IMR-90 (cell line): ENCODE results near the gene MSH2. TPM values are rescaled to one million over a fixed set of nuclear protein-coding genes. Genes with fewer than 3 reads are reported as not detected.
A peak's percentile ranks its signal among the peaks of the same experiment; 100 is the strongest.

Source experiments
- ATAC-seq: fragments of 200-7000 bp; cut with Tn5 transposase; 2 replicates; pipeline ENCODE4 v1.9.1; 2020; ENCODE audit warnings: low read depth, mild to moderate bottlenecking, moderate library complexity
- BruUV-seq: library from RNA; stranded (reverse); fragments of 400-500 nt; replicated peaks from 2 replicates; lab custom pipeline; 2021; lab: Mats Ljungman, UMichigan
- CTCF ChIA-PET: fragments of 300-600 bp; formaldehyde crosslinking; extraction: SDS; loops from one replicate; lab custom pipeline; 2021; ENCODE audit warnings: antibody characterized with exemption; lab: Yijun Ruan, JAX
- POLR2A ChIA-PET: fragments of 300-600 bp; sonication (Branson Sonifier 250); formaldehyde crosslinking; loops from one replicate; lab custom pipeline; 2022; ENCODE audit warnings: antibody characterized with exemption; ENCODE audit not compliant: unreplicated experiment; lab: Charles Lee
- DNase-seq: peaks from one replicate; pipeline ENCODE4 v3.0.0; 2013
- H2AFZ ChIP-seq: replicated peaks from 2 replicates; pipeline ENCODE3; 2013; ENCODE audit warnings: low read length, mild to moderate bottlenecking; ENCODE audit not compliant: poor library complexity
- H2AK5ac ChIP-seq: 2 replicates; pipeline ENCODE4 v1.6.1; 2013; ENCODE audit warnings: low read depth, low read length, inconsistent platforms
- H2AK9ac ChIP-seq: replicated peaks from 2 replicates; pipeline ENCODE3; 2013; ENCODE audit warnings: mild to moderate bottlenecking, low read depth, low read length, moderate library complexity; ENCODE audit not compliant: poor library complexity
- H2BK120ac ChIP-seq: 2 replicates; pipeline ENCODE4 v1.6.1; 2013; ENCODE audit warnings: low read depth, low read length, inconsistent platforms
- H2BK15ac ChIP-seq: 3 replicates; pipeline ENCODE4 v1.6.1; 2013; ENCODE audit warnings: low read depth, low read length, inconsistent platforms
- H2BK20ac ChIP-seq: 2 replicates; pipeline ENCODE4 v1.6.1; 2013; ENCODE audit warnings: low read depth, mild to moderate bottlenecking, inconsistent platforms, low read length, moderate library complexity
- H2BK5ac ChIP-seq: 2 replicates; pipeline ENCODE4 v1.6.1; 2013; ENCODE audit warnings: mild to moderate bottlenecking, low read depth, low read length, inconsistent platforms; ENCODE audit not compliant: poor library complexity, severe bottlenecking
- H3K14ac ChIP-seq: replicated peaks from 2 replicates; pipeline ENCODE4 v1.6.1; 2013; ENCODE audit warnings: low read depth, low read length, inconsistent platforms
- H3K18ac ChIP-seq: 2 replicates; pipeline ENCODE4 v1.6.1; 2013; ENCODE audit warnings: low read depth, low read length, control low read depth
- H3K23ac ChIP-seq: 2 replicates; pipeline ENCODE4 v1.6.1; 2013; ENCODE audit warnings: low read depth, low read length, inconsistent platforms
- H3K27ac ChIP-seq: 2 replicates; pipeline ENCODE4 v1.5.1; 2013; ENCODE audit warnings: mild to moderate bottlenecking, control low read depth, low read length; ENCODE audit not compliant: insufficient read depth
- H3K27me3 ChIP-seq: 2 replicates; pipeline ENCODE4 v1.6.1; 2013; ENCODE audit warnings: low read length; ENCODE audit not compliant: control insufficient read depth, insufficient read depth
- H3K36me3 ChIP-seq: 2 replicates; pipeline ENCODE4 v1.6.1; 2013; ENCODE audit warnings: low read length, mixed read lengths; ENCODE audit not compliant: control insufficient read depth, insufficient read depth
- H3K4ac ChIP-seq: 2 replicates; pipeline ENCODE4 v1.6.1; 2013; ENCODE audit warnings: low read depth, low read length, inconsistent platforms
- H3K4me1 ChIP-seq: 2 replicates; pipeline ENCODE4 v1.6.1; 2013; ENCODE audit warnings: low read length, mixed read lengths; ENCODE audit not compliant: control insufficient read depth, insufficient read depth
- H3K4me2 ChIP-seq: 2 replicates; pipeline ENCODE4 v1.6.1; 2013; ENCODE audit warnings: low read depth, mild to moderate bottlenecking, control low read depth, low read length, moderate library complexity
- H3K4me3 ChIP-seq: 2 replicates; pipeline ENCODE4 v1.5.1; 2013; ENCODE audit warnings: low read depth, mild to moderate bottlenecking, control low read depth, low read length, moderate library complexity; ENCODE audit not compliant: insufficient read depth
- H3K56ac ChIP-seq: 2 replicates; pipeline ENCODE4 v1.6.1; 2013; ENCODE audit warnings: low read length, inconsistent platforms; ENCODE audit not compliant: insufficient read depth; ENCODE audit errors: extremely low read depth
- H3K79me1 ChIP-seq, 2 experiments: 2 replicates each; pipeline ENCODE4 v1.6.1; 2013; ENCODE audit warnings: low read length in 2 of 2, inconsistent platforms in 1 of 2, low read depth in 1 of 2
- H3K9ac ChIP-seq: 2 replicates; pipeline ENCODE4 v1.6.1; 2013; ENCODE audit warnings: low read depth, low read length, control low read depth
- H3K9me1 ChIP-seq: 2 replicates; pipeline ENCODE4 v1.6.1; 2013; ENCODE audit warnings: low read length, inconsistent platforms; ENCODE audit not compliant: insufficient read depth
- H3K9me3 ChIP-seq: 2 replicates; pipeline ENCODE4 v1.6.1; 2013; ENCODE audit warnings: low read length; ENCODE audit not compliant: control insufficient read depth, insufficient read depth
- H4K20me1 ChIP-seq: 2 replicates; pipeline ENCODE4 v1.6.1; 2013; ENCODE audit warnings: low read length, inconsistent platforms; ENCODE audit not compliant: insufficient read depth
- H4K5ac ChIP-seq: 2 replicates; pipeline ENCODE4 v1.6.1; 2013; ENCODE audit warnings: mild to moderate bottlenecking, low read depth, low read length, control low read depth
- H4K8ac ChIP-seq, 2 experiments: 2 replicates each; pipeline ENCODE4 v1.6.1; 2013; ENCODE audit warnings: low read depth in 2 of 2, low read length in 2 of 2, control low read depth in 1 of 2, inconsistent platforms in 1 of 2
- H4K91ac ChIP-seq: 2 replicates; pipeline ENCODE4 v1.6.1; 2013; ENCODE audit warnings: low read depth, low read length, inconsistent platforms; ENCODE audit not compliant: insufficient read depth
- BHLHE40 ChIP-seq: fragments of 150-350 bp; IDR thresholded peaks from 2 replicates; pipeline ENCODE4 v1.6.1; 2016; ENCODE audit warnings: mild to moderate bottlenecking, low read depth, low read length
- CEBPB ChIP-seq: IDR thresholded peaks from 2 replicates; pipeline ENCODE4 v1.6.1; 2012; ENCODE audit warnings: low read depth, low read length, improper control_type of control experiment
- CHD1 ChIP-seq: IDR thresholded peaks from 2 replicates; pipeline ENCODE4 v1.6.1; 2012; ENCODE audit warnings: low read depth, low read length, improper control_type of control experiment
- FOS ChIP-seq: fragments of 150-350 bp; IDR thresholded peaks from 2 replicates; pipeline ENCODE4 v1.6.1; 2016; ENCODE audit warnings: low read depth, low read length
- MAFK ChIP-seq: IDR thresholded peaks from 2 replicates; pipeline ENCODE4 v1.6.1; 2012; ENCODE audit warnings: low read depth, low read length, improper control_type of control experiment
- MAZ ChIP-seq: IDR thresholded peaks from 2 replicates; pipeline ENCODE4 v1.6.1; 2012; ENCODE audit warnings: low read depth, mild to moderate bottlenecking, low read length, improper control_type of control experiment, moderate library complexity, borderline replicate concordance
- MXI1 ChIP-seq: IDR thresholded peaks from 2 replicates; pipeline ENCODE4 v1.6.1; 2012; ENCODE audit warnings: low read depth, mild to moderate bottlenecking, low read length, moderate library complexity, borderline replicate concordance
- NFE2L2 ChIP-seq: fragments of 150-350 bp; IDR thresholded peaks from 2 replicates; pipeline ENCODE4 v1.6.1; 2016; ENCODE audit warnings: low read depth, mild to moderate bottlenecking, low read length
- POLR2A ChIP-seq: IDR thresholded peaks from 2 replicates; pipeline ENCODE4 v1.6.1; 2012; ENCODE audit warnings: mild to moderate bottlenecking, low read depth, low read length
- RAD21 ChIP-seq: IDR thresholded peaks from 2 replicates; pipeline ENCODE4 v1.6.1; 2012; ENCODE audit warnings: low read length, improper control_type of control experiment
- RCOR1 ChIP-seq: IDR thresholded peaks from 2 replicates; pipeline ENCODE4 v1.6.1; 2012; ENCODE audit warnings: mild to moderate bottlenecking, low read length, improper control_type of control experiment; ENCODE audit not compliant: insufficient replicate concordance
- RFX5 ChIP-seq: IDR thresholded peaks from 2 replicates; pipeline ENCODE4 v1.8.0; 2012; ENCODE audit warnings: low read depth, mild to moderate bottlenecking, low read length, moderate library complexity
- SMC3 ChIP-seq: fragments of 150-350 bp; IDR thresholded peaks from 2 replicates; pipeline ENCODE4 v1.6.1; 2016; ENCODE audit warnings: low read depth, mild to moderate bottlenecking, antibody characterized with exemption, low read length, moderate library complexity
- WGBS, 2 experiments: methylation state at CpG; one replicate each; pipeline versions ENCODE4 v1.1.5 to v1.1.7; 2013; ENCODE audit warnings: missing lambda C conversion rate in 2 of 2; ENCODE audit not compliant: insufficient read length in 1 of 2; ENCODE audit errors: extremely low coverage in 2 of 2; 5-methylcytosine and 5-hydroxymethylcytosine counted together
- dilution Hi-C: fragments of 300-500 bp; cut with HindIII; formaldehyde crosslinking; loops from one replicate; pipeline ENCODE4 v1.14.3; 2018; ENCODE audit warnings: low sequenced_read_pairs; ENCODE audit not compliant: unreplicated experiment
- in situ Hi-C: fragments of 300-500 bp; cut with MboI; formaldehyde crosslinking; loops from 3 replicates; pipeline ENCODE4 v1.14.3; 2019; ENCODE audit warnings: low sequenced_read_pairs, inconsistent platforms, mixed read lengths
- intact Hi-C: fragments of 100-400 bp; cut with micrococcal nuclease; formaldehyde crosslinking; loops from 2 replicates; pipeline ENCODE4 v1.10.0; 2022
- polyA plus RNA-seq, 3 experiments: library from polyadenylated mRNA; depleted of rRNA; stranded (reverse); fragments of >200 nt; gene quantifications; 2 replicates each; pipeline ENCODE4 v1.2.3, GENCODE V29; 2012; ENCODE audit warnings: low replicate concordance in 1 of 3
- total RNA-seq: library from RNA; depleted of rRNA; stranded (reverse); fragments of >200 nt; gene quantifications from 2 replicates; pipeline ENCODE4 v1.2.3, GENCODE V29; 2012
- TF ChIP-seq, protein P1 (sequence below): fragments of 150-350 bp; IDR thresholded peaks from 2 replicates; pipeline ENCODE4 v1.6.1; 2016; ENCODE audit warnings: low read depth, mild to moderate bottlenecking, low read length, moderate library complexity, borderline replicate concordance
- TF ChIP-seq, protein P2 (sequence below): fragments of 150-350 bp; IDR thresholded peaks from 2 replicates; pipeline ENCODE4 v1.6.1; 2017; ENCODE audit warnings: mild to moderate bottlenecking, antibody characterized with exemption, low read length, low read depth
- TF ChIP-seq, protein P3 (sequence below): conservative IDR thresholded peaks from 2 replicates; pipeline ENCODE4 v1.5.1; 2012; ENCODE audit warnings: mild to moderate bottlenecking, low read depth, low read length, improper control_type of control experiment

MSH2 gene
- total and polyA plus RNA-seq, 2 of the 4 experiments (the other 2 are of a cell fraction) = 13.8 to 22.6 TPM

DNA sequence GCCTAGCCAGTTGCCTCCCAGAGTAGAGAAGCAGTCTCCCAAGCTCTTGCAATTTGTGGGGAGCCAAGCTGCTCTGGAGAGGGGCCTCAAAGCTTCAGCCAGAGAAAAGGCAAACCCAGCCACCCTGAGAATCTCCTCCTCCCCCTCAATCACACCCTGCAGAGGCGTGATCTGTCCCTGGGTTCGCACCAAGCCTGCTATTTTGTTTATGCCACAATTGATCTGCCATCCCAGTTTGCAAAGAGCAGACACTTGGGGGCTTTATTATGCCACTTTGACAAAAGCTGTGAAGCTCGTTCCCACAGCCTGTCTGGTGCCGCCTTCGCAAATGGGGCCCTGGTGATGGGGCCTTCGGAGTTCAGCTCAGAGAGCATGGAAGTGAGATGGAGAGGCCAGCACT lies 125.5 kb downstream of the MSH2 start:
- Histone ChIP-seq H3K23ac (no peak overlapping the region), H3K27ac (no peak overlapping the region), H3K18ac (no peak overlapping the region), H3K4me2 (no peak overlapping the region), H3K4ac (no peak overlapping the region), H4K20me1 (no peaks in the 10 kb centered on the region), H2BK20ac (no peak overlapping the region), H2AK5ac (no peak overlapping the region), H2BK5ac (no peak overlapping the region), H3K79me1 (no peaks in the 10 kb centered on the region), H2BK120ac (no peak overlapping the region), H3K9me3 (no peaks in the 10 kb centered on the region), H3K4me1 (no peaks in the 10 kb centered on the region), H2AK9ac (no peak overlapping the region), H4K91ac (no peak overlapping the region), H3K56ac (no peak overlapping the region), H3K4me3 (no peak overlapping the region), H3K9me1 (peaks cover 6% of the 10 kb centered on the region; the same call in 1 of the 2 replicates), H3K27me3 (peaks cover 14% of the 10 kb centered on the region), H3K14ac (no peak overlapping the region), H3K36me3 (no peaks in the 10 kb centered on the region), H2AFZ (peak overlapping the region; percentile 54), H4K5ac (no peak overlapping the region), H2BK15ac (no peak overlapping the region), H3K9ac (no peak overlapping the region), H4K8ac (no peak overlapping the region)
- intact Hi-C loops (no loop called here), dilution Hi-C loops (no loop called here), in situ Hi-C loops (no loop called here)
- 86% methylated on average over 1 of the region's 6 CpGs; no CpG with 5 or more reads in 1 of the 2 experiments for WGBS, 2 experiments
- TF ChIP-seq RCOR1 (no peak), MAZ (no peak), NFE2L2 (no peak), SMC3 (no peak), POLR2A (no peak), RFX5 (no peak), CEBPB (no peak), RAD21 (no peak), MXI1 (no peak), FOS (no peak), CHD1 (no peak), BHLHE40 (no peak), MAFK (no peak)
- TF ChIP-seq, protein P1, sequence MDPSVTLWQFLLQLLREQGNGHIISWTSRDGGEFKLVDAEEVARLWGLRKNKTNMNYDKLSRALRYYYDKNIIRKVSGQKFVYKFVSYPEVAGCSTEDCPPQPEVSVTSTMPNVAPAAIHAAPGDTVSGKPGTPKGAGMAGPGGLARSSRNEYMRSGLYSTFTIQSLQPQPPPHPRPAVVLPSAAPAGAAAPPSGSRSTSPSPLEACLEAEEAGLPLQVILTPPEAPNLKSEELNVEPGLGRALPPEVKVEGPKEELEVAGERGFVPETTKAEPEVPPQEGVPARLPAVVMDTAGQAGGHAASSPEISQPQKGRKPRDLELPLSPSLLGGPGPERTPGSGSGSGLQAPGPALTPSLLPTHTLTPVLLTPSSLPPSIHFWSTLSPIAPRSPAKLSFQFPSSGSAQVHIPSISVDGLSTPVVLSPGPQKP = no peak
- TF ChIP-seq, protein P2, sequence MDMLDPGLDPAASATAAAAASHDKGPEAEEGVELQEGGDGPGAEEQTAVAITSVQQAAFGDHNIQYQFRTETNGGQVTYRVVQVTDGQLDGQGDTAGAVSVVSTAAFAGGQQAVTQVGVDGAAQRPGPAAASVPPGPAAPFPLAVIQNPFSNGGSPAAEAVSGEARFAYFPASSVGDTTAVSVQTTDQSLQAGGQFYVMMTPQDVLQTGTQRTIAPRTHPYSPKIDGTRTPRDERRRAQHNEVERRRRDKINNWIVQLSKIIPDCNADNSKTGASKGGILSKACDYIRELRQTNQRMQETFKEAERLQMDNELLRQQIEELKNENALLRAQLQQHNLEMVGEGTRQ = no peak
- TF ChIP-seq, protein P3, sequence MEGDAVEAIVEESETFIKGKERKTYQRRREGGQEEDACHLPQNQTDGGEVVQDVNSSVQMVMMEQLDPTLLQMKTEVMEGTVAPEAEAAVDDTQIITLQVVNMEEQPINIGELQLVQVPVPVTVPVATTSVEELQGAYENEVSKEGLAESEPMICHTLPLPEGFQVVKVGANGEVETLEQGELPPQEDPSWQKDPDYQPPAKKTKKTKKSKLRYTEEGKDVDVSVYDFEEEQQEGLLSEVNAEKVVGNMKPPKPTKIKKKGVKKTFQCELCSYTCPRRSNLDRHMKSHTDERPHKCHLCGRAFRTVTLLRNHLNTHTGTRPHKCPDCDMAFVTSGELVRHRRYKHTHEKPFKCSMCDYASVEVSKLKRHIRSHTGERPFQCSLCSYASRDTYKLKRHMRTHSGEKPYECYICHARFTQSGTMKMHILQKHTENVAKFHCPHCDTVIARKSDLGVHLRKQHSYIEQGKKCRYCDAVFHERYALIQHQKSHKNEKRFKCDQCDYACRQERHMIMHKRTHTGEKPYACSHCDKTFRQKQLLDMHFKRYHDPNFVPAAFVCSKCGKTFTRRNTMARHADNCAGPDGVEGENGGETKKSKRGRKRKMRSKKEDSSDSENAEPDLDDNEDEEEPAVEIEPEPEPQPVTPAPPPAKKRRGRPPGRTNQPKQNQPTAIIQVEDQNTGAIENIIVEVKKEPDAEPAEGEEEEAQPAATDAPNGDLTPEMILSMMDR = no peak
- DNase-seq = no peak
- CTCF ChIA-PET = no interaction called here
- no peak for ATAC-seq
- POLR2A ChIA-PET = no interaction called here
- no TSS peak for BruUV-seq
